Rectal smooth muscle tissue (tissue), 1 donor: ENCODE data around the gene TMC8.
A peak's percentile ranks its signal among the peaks of the same experiment; 100 is the strongest.

Experiments
- H3K27ac ChIP-seq: one replicate; pipeline ENCODE4 v1.7.0; 2013; ENCODE audit warnings: low read depth, low read length, inconsistent platforms
- H3K27me3 ChIP-seq: one replicate; pipeline ENCODE4 v1.7.0; 2013; ENCODE audit warnings: low read length; ENCODE audit not compliant: control insufficient read depth, insufficient read depth
- H3K36me3 ChIP-seq: one replicate; pipeline ENCODE4 v1.7.0; 2013; ENCODE audit warnings: low read length; ENCODE audit not compliant: control insufficient read depth, insufficient read depth
- H3K4me1 ChIP-seq: one replicate; pipeline ENCODE4 v1.7.0; 2013; ENCODE audit warnings: low read length; ENCODE audit not compliant: control insufficient read depth, insufficient read depth
- H3K4me3 ChIP-seq: one replicate; pipeline ENCODE4 v1.7.0; 2013; ENCODE audit warnings: low read length
- H3K9ac ChIP-seq: one replicate; pipeline ENCODE4 v1.7.0; 2013; ENCODE audit warnings: low read length

TMC8 gene

GRCh38 chr17:78128551-78129350, 1.8 kb upstream of the TMC8 start, which contains the start of gene TMC6:
Gene TMC6 (minus strand): TSS chr17:78128755. CDS start chr17:78126832, 1,923 bp downstream.
- Histone ChIP-seq H3K27ac (peak within 1 kb of the TSS; percentile 73), H3K27me3 (peaks cover 3% of the 10 kb centered on the region), H3K9ac (peak within 1 kb of the TSS; percentile 56), H3K36me3 (peaks cover 6% of the 10 kb centered on the region), H3K4me1 (no peaks in the 10 kb centered on the region), H3K4me3 (peak within 1 kb of the TSS; percentile 66)

- H3K4me1 ChIP-seq = no peaks in the 10 kb centered on the region
- H3K9ac ChIP-seq = peak overlapping the region; percentile 10
- no peak overlapping the region for H3K27ac ChIP-seq
- no peaks in the 10 kb centered on the region for H3K36me3 ChIP-seq
- H3K27me3 ChIP-seq = peaks cover 3% of the 10 kb centered on the region
- peak overlapping the region; percentile 34 for H3K4me3 ChIP-seq
Observed at GRCh38 chr17:78129351-78130089, 1.1 kb upstream of the TMC8 start.

GRCh38 chr17:78130090-78130436, 508 bp upstream of the TMC8 start:
- Histone ChIP-seq H3K27ac (no peak overlapping the region), H3K4me1 (no peaks in the 10 kb centered on the region)

GRCh38 chr17:78131172-78132083, 857 bp downstream of the TMC8 start:
- Histone ChIP-seq H3K4me3 (peak overlapping the region; percentile 38), H3K27me3 (peaks cover 3% of the 10 kb centered on the region), H3K9ac (no peak overlapping the region)

More at GRCh38 chr17:78130090-78130436, 508 bp upstream of the TMC8 start:
- H3K27me3 ChIP-seq = peaks cover 3% of the 10 kb centered on the region
- H3K4me3 ChIP-seq = no peak overlapping the region
- H3K36me3 ChIP-seq = no peaks in the 10 kb centered on the region
- H3K9ac ChIP-seq = peak overlapping the region; percentile 10

DNA sequence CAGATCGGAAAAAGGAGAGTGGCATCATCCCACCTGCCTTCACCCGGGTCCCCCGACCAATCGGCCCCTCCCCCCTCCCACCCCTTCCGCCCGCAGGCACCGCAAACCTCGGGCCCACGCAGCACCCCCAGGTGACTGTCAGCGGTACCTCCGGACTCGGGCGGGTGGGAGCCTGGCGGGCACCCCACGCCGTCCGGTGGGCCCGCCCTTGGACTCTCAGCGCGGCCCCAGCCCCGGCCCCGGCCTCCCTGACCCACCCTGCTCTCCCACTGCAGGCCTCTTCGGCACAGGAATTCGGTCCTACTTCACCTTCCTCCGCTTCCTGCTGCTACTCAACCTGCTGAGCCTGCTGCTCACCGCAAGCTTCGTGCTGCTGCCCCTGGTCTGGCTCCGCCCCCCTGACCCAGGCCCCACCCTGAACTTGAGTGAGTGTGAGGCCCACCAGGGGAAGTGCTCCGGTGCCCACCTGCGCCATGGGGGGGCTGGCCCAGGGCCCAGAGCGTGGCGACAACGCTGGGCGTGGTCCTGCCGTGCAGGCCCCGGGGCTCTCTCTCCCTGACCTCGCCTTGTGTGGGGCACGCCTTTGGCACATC, 1.6 kb downstream of the TMC8 start:
- no peaks in the 10 kb centered on the region for H3K4me1 ChIP-seq
- no peaks in the 10 kb centered on the region for H3K36me3 ChIP-seq
- H3K27me3 ChIP-seq = peaks cover 3% of the 10 kb centered on the region
- H3K4me3 ChIP-seq = peak overlapping the region; percentile 22
- no peak overlapping the region for H3K27ac ChIP-seq
- H3K9ac ChIP-seq = no peak overlapping the region

More at GRCh38 chr17:78131172-78132083, 857 bp downstream of the TMC8 start:
- Histone ChIP-seq H3K27ac (no peak overlapping the region), H3K4me1 (no peaks in the 10 kb centered on the region), H3K36me3 (no peaks in the 10 kb centered on the region)

- peaks cover 3% of the 10 kb centered on the region for H3K27me3 ChIP-seq
- H3K4me1 ChIP-seq = no peaks in the 10 kb centered on the region
- H3K9ac ChIP-seq = no peak overlapping the region
- H3K4me3 ChIP-seq = peak overlapping the region; percentile 16
- H3K27ac ChIP-seq = no peak overlapping the region
- no peaks in the 10 kb centered on the region for H3K36me3 ChIP-seq
Observed at GRCh38 chr17:78132767-78133178, 2.2 kb downstream of the TMC8 start.

- H3K4me1 ChIP-seq = no peaks in the 10 kb centered on the region
- no peak overlapping the region for H3K9ac ChIP-seq
- H3K4me3 ChIP-seq = peak overlapping the region; percentile 34
- no peaks in the 10 kb centered on the region for H3K36me3 ChIP-seq
- H3K27ac ChIP-seq = no peak overlapping the region
- peaks cover 3% of the 10 kb centered on the region for H3K27me3 ChIP-seq
Observed at GRCh38 chr17:78133179-78133951, 2.8 kb downstream of the TMC8 start.

GRCh38 chr17:78133971-78134898, 3.7 kb downstream of the TMC8 start:
- H3K27me3 ChIP-seq = peaks cover 3% of the 10 kb centered on the region
- H3K27ac ChIP-seq = no peak overlapping the region
- H3K9ac ChIP-seq = no peak overlapping the region
- H3K36me3 ChIP-seq = no peaks in the 10 kb centered on the region
- H3K4me3 ChIP-seq = peak overlapping the region; percentile 34
- no peaks in the 10 kb centered on the region for H3K4me1 ChIP-seq

DNA sequence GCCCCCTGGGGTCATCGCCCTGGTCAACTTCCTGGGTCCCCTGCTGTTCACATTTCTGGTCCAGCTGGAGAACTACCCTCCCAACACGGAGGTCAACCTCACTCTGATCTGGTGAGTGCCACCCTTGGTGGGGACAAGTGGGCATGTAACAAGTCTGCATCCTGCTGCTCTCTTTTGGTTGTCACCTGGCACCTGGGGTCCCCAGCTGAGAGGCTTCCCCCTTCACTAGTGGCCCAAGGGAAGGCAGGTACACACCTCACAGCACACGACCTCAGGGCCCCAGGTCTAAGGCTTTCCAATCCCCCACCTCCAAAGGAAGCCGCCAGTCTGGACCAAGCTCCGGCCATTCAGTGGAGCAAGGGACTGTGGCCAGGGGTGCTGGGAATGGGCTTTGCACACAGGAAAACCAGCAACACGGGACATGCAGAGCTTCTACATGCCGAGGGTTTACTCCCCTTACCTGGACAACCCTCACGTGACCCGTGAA, 4.4 kb downstream of the TMC8 start:
- no peak overlapping the region for H3K27ac ChIP-seq
- H3K4me1 ChIP-seq = no peaks in the 10 kb centered on the region

DNA sequence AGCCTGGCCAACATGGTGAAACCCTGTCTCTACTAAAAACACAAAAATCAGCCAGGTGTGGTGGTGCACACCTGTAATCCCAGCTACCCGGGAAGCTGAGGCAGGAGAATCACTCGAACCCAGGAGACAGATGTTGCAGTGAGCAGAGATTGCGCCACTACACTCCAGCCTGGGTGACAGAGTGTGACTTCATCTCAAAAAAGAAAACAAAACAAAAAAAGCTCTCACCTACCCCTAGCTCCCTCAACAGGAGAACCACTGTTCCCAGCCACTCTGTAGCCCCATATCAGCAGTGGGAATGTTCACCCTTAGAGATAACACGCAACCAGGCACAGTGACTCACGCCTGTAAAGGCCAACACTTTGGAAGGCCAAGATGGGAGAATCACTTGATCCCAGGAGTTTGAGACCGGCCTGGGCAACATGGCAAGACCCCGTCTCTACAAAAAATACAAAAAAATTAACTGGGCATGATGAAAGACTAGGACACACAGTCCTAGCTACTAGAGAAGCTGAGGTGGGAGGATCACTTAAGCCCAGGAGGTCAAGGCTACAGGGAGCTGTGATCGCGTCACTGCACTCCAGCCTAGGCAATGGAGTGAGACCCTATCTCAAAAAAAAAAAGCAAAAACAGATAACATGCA, 5.4 kb downstream of the TMC8 start:
- Histone ChIP-seq H3K9ac (no peak overlapping the region), H3K4me3 (no peak overlapping the region), H3K27me3 (no peaks in the 10 kb centered on the region), H3K27ac (no peak overlapping the region), H3K4me1 (no peaks in the 10 kb centered on the region), H3K36me3 (no peaks in the 10 kb centered on the region)

More for the DNA sequence above, 4.4 kb downstream of the TMC8 start:
- Histone ChIP-seq H3K9ac (no peak overlapping the region), H3K36me3 (no peaks in the 10 kb centered on the region), H3K4me3 (no peak overlapping the region), H3K27me3 (no peaks in the 10 kb centered on the region)
